ENCODE data around the gene ACADL. TPM values are rescaled to one million over a fixed set of nuclear protein-coding genes. Genes with fewer than 3 reads are reported as not detected.
"Not testable (repeated sequence)": the region's sequence is repeated elsewhere in the genome, so short reads cannot be mapped to it uniquely, and the experiment has no call there.

The ACADL gene
- total RNA-seq, 4 donors from 2014 or later: 45.3 to 167 (median 101) TPM

DNA sequence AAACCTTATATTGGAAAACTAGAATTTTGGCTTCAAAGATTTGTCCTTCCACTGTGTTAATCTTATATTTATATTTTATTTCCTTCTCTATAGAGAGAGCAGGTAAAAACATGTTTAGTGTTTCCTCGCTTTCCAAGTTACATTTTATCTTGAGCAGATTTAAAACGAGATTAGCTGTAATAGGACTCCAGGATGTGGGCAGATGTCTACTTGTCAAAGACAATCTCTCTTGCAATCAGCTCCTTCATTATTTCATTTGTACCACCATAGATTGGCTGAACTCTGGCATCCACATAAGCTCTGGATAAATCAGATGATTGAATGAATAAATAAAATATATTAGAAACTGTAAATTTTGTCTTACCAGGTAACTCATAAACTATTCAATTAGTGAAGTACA is 36.5 kb downstream of the ACADL start:
- Histone ChIP-seq H3K36me3 (peaks cover 0 to 41% (median 0%) of the 10 kb centered on the region in 3 donors), H3K27me3 (no peaks in the 10 kb centered on the region), H3K27ac (no peak overlapping the region), H3K4me3 (no peak overlapping the region), H3K9me3 (peaks cover 0 to 31% (median 14%) of the 10 kb centered on the region in 4 donors), H3K4me1 (no peaks in the 10 kb centered on the region)
- 71 to 72% methylated on average over 2 of the region's 2 CpGs for WGBS, 2 donors
- no peak for TF ChIP-seq POLR2A (IDR thresholded peaks at IDR 0.05)
- TF ChIP-seq, protein P1, sequence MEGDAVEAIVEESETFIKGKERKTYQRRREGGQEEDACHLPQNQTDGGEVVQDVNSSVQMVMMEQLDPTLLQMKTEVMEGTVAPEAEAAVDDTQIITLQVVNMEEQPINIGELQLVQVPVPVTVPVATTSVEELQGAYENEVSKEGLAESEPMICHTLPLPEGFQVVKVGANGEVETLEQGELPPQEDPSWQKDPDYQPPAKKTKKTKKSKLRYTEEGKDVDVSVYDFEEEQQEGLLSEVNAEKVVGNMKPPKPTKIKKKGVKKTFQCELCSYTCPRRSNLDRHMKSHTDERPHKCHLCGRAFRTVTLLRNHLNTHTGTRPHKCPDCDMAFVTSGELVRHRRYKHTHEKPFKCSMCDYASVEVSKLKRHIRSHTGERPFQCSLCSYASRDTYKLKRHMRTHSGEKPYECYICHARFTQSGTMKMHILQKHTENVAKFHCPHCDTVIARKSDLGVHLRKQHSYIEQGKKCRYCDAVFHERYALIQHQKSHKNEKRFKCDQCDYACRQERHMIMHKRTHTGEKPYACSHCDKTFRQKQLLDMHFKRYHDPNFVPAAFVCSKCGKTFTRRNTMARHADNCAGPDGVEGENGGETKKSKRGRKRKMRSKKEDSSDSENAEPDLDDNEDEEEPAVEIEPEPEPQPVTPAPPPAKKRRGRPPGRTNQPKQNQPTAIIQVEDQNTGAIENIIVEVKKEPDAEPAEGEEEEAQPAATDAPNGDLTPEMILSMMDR (IDR thresholded peaks at IDR 0.05): no peak
- no peak for TF ChIP-seq EP300 (IDR thresholded peaks at IDR 0.05)
- DNase-seq (ENCODE audit: low spot score in 2 of 2): no peak

DNA sequence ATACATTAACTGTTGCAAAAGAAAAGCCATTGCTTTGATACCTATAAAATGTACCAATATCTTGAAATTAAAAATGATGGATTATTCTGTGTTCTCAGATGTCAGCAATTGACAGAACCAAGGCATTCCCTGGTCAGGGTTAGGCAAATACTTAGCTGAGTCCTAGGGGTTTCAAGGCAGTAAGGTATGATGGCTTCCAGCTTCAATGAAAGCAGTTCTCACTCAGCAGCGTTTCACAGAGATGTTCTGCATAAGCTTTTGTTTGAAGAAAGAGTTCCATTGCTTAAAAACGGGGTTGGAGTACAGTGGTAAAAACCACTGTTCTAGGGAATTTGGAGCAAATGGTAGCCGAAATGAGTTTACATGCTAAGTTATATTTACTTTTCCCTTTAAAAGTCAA is 37.1 kb downstream of the ACADL start:
- H3K27me3 ChIP-seq: no peaks in the 10 kb centered on the region
- 57 to 59% methylated on average over 3 of the region's 3 CpGs for WGBS, 2 donors
- no peak overlapping the region for H3K27ac ChIP-seq
- peaks cover 0 to 34% (median 14%) of the 10 kb centered on the region in 4 donors for H3K9me3 ChIP-seq
- TF ChIP-seq EP300 (IDR thresholded peaks at IDR 0.05) (no peak), POLR2A (IDR thresholded peaks at IDR 0.05) (no peak)
- TF ChIP-seq, protein P1 (IDR thresholded peaks at IDR 0.05): no peak
- no peak for DNase-seq (ENCODE audit: low spot score in 2 of 2)
- H3K4me1 ChIP-seq: no peaks in the 10 kb centered on the region
- peaks cover 0 to 41% (median 0%) of the 10 kb centered on the region in 3 donors for H3K36me3 ChIP-seq
- no peak overlapping the region for H3K4me3 ChIP-seq

DNA sequence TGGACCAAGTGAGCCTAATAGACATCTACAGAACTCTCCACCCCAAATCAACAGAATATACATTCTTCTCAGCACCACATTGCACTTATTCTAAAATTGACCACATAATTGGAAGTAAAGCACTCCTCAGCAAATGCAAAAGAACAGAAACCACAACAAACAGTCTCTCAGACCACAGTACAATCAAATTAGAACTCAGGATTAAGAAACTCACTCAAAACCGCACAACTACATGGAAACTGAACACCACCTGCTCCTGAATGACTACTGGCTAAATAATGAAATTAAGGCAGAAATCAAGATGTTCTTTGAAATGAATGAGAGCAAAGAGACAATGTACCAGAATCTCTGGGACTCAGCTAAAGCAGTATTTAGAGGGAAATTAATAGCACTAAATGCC is 41.3 kb downstream of the ACADL start:
- H3K27me3 ChIP-seq; H3K4me3 ChIP-seq; H3K27ac ChIP-seq; DNase-seq (ENCODE audit: low spot score in 2 of 2): not testable (repeated sequence)
- Histone ChIP-seq H3K4me1 (peaks cover 0 to 19% (median 0%) of the 10 kb centered on the region in 4 donors), H3K9me3 (peaks cover 0 to 37% (median 14%) of the 10 kb centered on the region in 4 donors), H3K36me3 (peaks cover 0 to 49% (median 0%) of the 10 kb centered on the region in 3 donors)
- WGBS, 2 donors: 93 to 96% methylated on average over 1 of the region's 1 CpG

DNA sequence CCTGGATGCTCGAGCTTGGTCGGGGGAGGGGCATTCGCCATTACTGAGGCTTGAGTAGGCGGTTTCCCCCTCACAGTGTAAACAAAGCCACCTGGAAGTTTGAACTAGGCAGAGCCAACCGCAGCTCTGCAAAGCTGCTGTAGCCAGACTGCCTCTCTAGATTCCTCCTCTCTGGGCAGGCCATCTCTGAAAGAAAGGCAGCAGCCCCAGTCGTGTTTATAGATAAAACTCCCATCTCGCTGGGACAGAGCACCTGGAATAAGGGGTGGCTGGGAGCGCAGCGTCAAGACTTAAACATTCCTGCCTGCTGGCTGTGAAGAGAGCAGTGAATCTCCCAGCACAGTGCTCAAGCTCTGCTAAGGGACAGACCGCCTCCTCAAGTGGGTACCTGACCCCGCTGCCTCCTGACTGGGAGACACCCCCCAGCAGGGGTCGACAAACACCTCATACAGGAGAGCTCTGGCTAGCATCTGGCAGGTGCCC is 43.6 kb downstream of the ACADL start:
- DNase-seq (ENCODE audit: low spot score in 2 of 2); H3K4me3 ChIP-seq; H3K27ac ChIP-seq; H3K27me3 ChIP-seq: not testable (repeated sequence)
- Histone ChIP-seq H3K9me3 (peaks cover 0 to 34% (median 14%) of the 10 kb centered on the region in 4 donors), H3K4me1 (peaks cover 0 to 19% (median 0%) of the 10 kb centered on the region in 4 donors), H3K36me3 (peaks cover 0 to 46% (median 0%) of the 10 kb centered on the region in 3 donors)
- WGBS, 2 donors: 62 to 64% methylated on average over 8 to 12 of the region's 12 CpGs

DNA sequence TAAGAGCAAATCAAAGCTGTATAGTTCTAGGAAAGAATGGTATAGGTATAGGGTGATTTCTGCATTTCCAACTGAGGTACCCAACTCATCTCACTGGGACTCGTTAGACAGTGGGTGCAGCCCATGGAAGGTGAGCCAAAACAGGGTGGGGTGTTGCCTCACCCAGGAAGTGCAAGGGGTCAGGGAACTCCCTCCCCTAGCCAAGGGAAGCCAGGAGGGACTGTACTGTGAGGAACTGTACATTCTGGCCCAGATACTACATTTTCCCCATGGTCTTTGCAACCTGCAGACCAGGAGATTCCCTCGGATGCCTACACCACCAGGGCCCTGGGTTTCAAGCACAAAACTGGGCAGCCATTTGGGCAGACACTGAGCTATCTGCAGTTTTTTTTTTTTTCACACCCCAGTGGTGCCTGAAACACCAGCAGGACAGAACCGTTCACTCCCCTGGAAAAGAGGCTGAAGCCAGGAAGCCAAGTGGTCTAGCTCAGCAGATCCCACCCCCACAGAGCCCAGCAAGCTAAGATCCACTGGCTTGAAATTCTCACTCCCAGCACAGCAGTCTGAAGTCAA is 44.1 kb downstream of the ACADL start:
- peaks cover 0 to 19% (median 0%) of the 10 kb centered on the region in 4 donors for H3K4me1 ChIP-seq
- H3K27ac ChIP-seq; DNase-seq (ENCODE audit: low spot score in 2 of 2); H3K27me3 ChIP-seq; H3K4me3 ChIP-seq: not testable (repeated sequence)
- H3K36me3 ChIP-seq: peaks cover 0 to 41% (median 0%) of the 10 kb centered on the region in 3 donors
- H3K9me3 ChIP-seq: peaks cover 0 to 29% (median 9%) of the 10 kb centered on the region in 4 donors
- 72 to 74% methylated on average over 2 to 3 of the region's 3 CpGs for WGBS, 2 donors

DNA sequence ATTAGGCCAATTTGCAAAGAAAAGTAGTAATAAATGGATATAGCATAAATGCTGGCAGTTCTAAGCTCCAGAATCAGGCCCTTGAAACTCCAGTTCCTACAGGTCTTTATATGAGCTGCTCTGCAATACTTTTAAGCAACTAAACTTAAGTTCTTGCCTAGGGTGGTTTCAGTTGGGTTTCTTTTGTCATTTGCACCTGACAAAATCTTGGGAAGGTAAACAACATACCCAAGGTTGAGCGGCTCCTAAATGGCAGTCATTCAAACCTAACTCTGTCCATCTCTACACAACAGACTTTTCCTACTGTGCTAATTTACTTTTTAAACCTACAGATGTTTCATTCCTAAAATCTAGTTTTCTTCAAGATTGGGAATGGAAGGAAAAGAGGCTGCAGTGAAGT is 44.8 kb downstream of the ACADL start:
- TF ChIP-seq EP300 (IDR thresholded peaks at IDR 0.05): no peak
- Histone ChIP-seq H3K36me3 (peaks cover 0 to 34% (median 0%) of the 10 kb centered on the region in 3 donors), H3K27me3 (no peaks in the 10 kb centered on the region), H3K27ac (no peak overlapping the region), H3K9me3 (peaks cover 0 to 23% (median 7%) of the 10 kb centered on the region in 4 donors), H3K4me3 (no peak overlapping the region), H3K4me1 (peaks cover 0 to 19% (median 0%) of the 10 kb centered on the region in 4 donors)
- DNase-seq (ENCODE audit: low spot score in 2 of 2): no peak
- 96 to 100% methylated on average over 1 of the region's 1 CpG for WGBS, 2 donors

DNA sequence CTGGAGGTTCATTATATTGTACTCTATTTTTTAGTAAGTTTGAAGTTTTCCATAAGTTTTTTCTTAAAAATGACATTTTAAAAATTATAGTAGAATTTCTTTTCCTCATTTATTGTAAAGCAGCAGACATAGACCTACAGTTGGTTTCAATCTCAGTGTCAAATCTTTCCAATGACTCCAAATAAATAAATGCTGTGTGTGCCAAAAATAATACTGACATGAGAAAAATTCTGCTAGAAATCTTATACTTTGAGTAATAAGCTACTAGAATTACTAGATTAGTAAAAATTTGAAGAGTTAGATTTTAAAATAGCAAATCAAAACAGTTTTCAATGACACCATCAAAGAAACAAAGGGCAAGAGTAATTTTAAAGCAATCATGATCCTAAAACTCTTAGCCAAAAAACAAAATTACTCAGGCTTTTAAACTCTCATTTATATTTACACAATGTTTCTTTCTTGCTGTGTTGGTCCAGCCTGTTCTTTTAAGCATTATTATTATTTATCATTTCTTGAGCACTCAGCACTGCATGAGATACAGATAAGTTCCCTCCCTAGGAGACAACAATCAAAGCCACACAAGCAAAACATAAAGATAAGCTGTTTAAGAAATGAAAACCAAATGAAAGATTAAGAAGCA is 45.8 kb downstream of the ACADL start:
- no peak overlapping the region for H3K4me3 ChIP-seq
- H3K27ac ChIP-seq: peak overlapping the region in 1 of 4 donors; percentile 55
- no peak for DNase-seq (ENCODE audit: low spot score in 2 of 2)
- H3K9me3 ChIP-seq: peaks cover 0 to 13% (median 3%) of the 10 kb centered on the region in 4 donors
- peaks cover 0 to 19% (median 0%) of the 10 kb centered on the region in 4 donors for H3K4me1 ChIP-seq
- no peak for TF ChIP-seq POLR2A (IDR thresholded peaks at IDR 0.05)
- TF ChIP-seq EP300 (IDR thresholded peaks at IDR 0.05): no peak
- peaks cover 0 to 24% (median 0%) of the 10 kb centered on the region in 3 donors for H3K36me3 ChIP-seq
- H3K27me3 ChIP-seq: no peaks in the 10 kb centered on the region
